NCI-H1092 (cell line): ENCODE measurements around the gene CENPQ.

Experiments
- DNase-seq: peaks from one replicate; lab custom pipeline; 2025; lab: John Stamatoyannopoulos, UW

CENPQ gene

GRCh38 chr6:49504666-49505065 lies 41.5 kb downstream of the CENPQ start:
- DNase-seq = no peak

GRCh38 chr6:49506569-49507111 lies 43.5 kb downstream of the CENPQ start:
- no peak for DNase-seq

- DNase-seq = no peak
These were observed 46.2 kb downstream of the CENPQ start for GRCh38 chr6:49509342-49509741.

DNA sequence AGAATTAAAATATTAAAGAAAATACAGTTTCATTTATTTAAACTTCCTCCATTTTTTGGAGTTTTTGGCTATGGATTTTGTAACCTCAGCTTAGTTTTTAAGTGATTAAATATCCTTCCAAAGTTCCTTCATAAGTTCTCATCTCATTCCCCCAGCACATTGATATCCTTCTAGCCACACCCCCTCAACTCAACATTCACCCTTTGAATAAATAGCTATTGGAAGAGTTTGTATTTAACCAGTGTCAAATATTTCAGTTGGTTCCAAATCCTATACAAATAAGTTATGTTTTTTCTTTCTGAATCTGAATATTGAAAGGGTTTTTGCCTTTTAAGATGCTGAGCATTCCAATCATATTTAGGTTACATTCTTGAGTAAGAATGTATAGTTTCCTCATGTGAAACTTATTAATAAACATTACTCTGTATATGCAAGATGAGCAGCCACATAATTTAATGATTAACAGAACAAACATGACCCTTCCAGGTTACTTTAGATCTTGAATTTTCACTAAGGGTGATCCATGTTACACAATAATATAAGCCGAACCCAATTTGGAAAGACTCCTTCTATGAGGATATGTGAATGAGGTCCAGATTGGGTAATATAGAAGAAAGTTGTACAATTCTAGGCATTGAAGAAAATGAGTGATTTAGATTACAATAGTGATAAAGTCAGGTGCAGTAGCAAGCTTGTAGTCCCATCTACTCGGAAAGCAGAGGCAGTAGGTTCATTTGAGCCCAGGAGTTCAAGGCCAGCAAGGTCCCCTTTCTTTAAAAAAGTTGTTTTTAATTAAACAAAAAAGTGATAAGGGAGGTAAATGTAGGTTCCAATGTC lies 50.2 kb downstream of the CENPQ start:
- DNase-seq = no peak

DNA sequence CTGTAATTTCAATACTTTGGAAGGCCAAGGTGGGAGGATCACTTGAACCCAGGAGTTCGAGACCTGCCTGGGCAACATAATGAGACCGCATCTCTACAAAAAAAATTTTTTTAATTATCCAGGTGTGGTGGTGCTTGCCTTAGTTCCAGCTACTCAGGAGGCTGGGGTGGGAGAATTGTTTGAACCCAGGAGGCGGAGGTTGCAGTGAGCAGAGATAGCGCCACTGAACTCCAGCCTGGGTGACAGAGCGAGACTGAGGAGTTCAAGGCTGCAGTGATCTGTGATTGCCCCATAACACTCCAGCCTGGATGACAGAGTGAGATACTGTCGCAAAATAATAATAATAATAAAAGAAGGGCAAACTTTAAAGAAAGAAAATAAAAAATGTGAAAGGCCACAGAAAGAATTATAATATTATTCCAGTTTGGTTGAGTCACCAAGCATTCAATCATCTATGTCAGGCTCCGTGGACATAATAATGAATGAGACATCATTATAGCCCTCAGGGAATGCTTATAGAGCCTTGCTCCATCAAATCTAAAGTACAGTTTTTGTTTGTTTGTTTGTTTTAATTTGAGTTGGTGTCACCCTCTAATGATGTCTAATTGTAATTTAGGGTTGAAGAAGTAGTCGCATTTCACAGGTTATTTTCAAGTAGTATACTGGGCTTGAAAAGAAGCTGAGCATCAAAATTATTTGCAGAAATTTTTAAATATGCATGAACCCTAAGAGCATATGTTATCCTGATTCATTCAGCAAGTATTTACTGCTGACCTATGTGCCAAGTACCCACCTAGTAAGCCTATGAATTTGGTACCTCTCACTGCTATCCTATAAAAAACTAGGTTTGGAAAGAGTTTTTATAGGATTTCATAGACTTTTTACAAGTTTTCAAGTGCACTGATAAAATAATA lies 51.7 kb downstream of the CENPQ start:
- no peak for DNase-seq

- no peak for DNase-seq
These were observed 52.4 kb downstream of the CENPQ start for GRCh38 chr6:49515485-49516146.

DNA sequence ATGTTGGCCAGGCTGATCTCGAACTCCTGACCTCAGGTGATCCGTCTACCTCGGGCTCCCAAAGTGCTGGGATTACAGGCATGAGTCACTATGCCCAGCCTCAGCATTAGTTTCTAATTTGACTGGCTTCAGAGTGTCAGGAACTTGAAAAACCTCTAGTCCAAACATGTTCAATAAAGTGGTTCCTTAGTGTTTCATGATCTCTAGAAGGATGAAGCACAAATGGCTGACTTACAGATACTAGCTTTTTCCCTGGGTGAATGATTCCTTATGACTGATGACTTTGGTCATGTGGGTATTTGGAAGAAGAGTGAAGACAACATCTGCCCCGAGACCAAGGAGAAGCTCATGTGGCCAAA lies 53.0 kb downstream of the CENPQ start:
- no peak for DNase-seq

DNA sequence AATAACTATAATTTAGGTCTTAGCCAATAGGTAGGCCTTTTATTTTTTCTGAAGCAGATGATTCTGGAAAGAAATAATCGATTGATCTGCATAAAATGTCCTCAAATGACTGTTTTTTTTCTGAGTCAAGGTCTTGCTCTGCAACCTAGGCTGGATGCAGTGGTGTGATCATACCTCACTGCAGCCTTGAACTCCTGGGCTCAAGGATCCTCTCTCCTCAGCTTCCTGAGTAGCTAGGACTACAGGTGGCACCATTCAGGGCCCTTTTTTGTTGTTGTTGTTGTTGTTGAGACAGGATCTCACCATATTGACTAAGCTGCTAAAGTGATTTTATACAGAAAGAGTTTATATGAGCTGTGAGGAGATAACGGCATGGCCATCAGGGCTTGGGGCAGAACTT lies 54.7 kb downstream of the CENPQ start:
- no peak for DNase-seq

GRCh38 chr6:49519660-49520059 lies 56.5 kb downstream of the CENPQ start:
- no peak for DNase-seq

DNA sequence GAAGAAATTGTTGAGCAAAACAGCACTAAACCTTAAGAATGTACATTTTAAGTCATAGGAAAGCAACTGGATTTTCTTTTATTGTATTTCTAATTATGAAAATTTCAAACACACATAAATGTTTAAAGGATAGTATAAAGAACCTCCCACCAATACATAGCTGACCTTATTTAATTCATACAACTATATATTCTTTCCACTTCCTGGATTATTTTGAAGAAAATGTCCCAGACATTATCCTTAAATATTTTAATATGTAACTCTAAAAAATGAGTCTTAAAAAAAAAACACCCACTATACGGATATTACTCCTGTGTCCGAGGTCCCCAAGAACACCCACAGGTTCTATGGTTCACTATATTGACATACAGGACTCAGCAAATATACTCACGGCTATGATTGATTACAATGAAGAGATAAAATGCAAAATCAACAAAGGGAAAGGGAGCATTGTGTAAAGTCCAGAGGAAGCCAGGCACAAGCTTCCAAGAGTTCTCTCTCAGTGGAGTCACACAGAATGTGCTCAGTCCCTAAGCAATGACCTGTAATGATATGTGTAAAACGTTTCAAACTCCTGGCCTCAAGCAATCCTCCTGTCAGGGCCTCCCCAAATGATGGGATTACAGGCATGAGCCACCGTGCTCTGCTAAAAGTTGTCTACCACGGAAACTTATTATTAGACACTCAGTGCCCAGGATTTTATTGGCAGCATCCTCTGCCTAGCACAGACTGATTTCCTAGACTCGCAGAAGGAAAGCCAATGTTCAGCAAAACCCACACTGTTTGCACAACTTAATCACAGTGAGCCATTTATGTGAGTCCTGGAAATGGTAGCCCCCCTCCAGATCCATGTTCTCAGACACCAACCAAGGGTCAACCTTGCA lies 59.8 kb downstream of the CENPQ start:
- DNase-seq = peak; percentile 2

GRCh38 chr6:49523901-49524300 lies 60.7 kb downstream of the CENPQ start:
- no peak for DNase-seq

DNA sequence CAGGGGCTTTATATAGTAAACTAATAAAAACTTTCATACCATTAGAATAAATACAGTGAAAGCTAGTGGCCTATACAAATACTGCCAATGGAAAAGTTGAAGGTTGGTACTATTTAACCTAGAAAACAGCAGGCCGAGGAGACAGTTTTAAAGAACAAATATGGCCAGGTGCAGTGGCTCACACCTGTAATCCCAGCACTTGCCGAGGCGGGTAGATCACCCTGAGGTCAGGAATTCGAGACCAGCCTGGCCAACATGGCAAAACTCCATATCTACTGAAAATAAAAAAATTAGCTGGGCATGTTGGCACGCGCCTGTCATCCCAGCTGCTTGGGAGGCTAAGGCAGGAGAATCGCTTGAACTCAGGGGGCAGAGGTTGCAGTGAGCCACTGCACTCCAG lies 61.4 kb downstream of the CENPQ start:
- DNase-seq = no peak

GRCh38 chr6:49526598-49526997 lies 63.4 kb downstream of the CENPQ start:
- DNase-seq = no peak

- no peak for DNase-seq
These were observed 64.2 kb downstream of the CENPQ start for GRCh38 chr6:49527320-49527719.

DNA sequence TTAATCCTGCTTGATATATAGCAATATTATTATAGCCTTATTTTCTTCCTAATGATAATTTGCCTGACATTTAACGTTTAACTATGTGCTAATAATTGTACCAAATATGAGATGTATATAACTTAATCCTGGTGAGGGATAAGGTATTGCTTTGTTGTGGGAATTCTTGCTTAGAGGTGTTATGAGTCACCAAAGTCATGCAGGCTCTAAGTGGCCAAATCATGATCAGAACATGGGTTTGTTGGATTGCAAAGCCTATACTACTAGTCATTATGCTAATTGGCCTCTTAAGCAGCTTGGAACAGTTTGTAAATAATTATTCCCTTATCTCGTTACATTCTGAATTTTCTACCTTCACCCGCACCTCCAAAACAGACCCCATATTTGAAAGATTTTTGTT lies 65.4 kb downstream of the CENPQ start:
- no peak for DNase-seq

DNA sequence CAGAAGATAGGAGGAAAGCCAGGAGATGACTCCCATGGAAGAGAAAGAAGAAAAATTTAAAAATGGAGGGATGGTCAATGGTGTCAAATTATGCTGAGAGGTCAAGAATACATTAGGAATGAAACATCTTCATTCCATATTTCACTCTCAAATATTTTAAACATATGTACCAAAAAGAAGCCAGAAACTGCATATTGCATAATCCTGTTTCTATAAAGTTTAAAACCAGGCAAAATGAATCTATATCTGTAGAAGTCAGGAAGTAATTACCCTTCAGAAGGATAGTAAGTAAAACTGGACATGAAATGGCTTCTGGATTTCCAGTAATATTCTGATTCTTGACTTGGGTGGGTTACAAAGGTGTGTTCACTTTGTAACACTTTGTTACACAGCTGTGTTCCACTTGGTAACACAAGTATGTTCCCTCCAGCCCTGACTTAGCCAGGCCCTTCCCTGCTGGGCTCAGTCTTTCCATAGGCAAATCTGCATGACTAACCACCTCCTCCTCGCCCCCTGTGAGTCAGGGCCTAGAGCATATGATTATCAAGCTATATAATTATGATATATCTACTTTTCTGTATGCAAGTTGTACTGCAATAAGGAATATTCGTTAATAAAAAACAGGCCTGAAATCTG lies 67.1 kb downstream of the CENPQ start:
- no peak for DNase-seq

GRCh38 chr6:49531774-49532569 lies 68.8 kb downstream of the CENPQ start:
- peak; percentile 45 for DNase-seq

DNA sequence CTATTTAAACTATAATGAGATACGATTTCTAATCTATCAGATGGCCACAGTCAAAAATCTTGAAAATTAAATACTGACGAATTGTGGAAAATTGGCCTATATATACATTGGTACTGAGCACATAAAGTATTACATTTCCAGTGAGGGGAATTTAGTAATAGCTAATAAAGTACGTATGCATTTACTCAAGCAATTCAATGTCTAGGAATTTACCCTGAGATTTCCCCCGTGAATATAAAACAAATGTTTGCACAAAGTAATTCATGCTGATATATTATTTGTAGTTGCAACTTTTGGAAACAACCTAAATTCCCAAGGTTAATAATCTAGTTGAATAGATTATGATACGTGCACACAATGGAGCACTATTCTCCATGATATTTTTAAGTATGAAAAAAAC lies 72.6 kb downstream of the CENPQ start:
- DNase-seq = no peak

DNA sequence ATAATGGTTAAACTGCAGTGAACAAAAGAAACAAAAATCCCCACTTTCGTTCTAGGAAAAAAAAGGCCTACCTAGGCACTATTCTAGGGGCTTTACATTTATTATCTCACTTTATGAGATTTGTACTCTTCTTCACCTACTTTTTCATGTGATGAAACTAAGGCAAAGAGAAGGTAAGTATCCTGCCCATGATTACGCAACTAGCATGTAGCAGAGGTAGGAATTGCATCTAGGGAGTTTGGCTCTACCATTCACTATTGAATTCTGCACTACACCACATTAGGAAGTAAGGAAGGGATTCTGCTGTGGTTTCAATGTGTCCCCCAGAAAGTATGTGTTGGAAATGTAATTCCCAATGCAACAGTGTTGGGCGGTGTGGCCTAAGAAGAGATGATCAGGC lies 75.9 kb downstream of the CENPQ start:
- no peak for DNase-seq

DNA sequence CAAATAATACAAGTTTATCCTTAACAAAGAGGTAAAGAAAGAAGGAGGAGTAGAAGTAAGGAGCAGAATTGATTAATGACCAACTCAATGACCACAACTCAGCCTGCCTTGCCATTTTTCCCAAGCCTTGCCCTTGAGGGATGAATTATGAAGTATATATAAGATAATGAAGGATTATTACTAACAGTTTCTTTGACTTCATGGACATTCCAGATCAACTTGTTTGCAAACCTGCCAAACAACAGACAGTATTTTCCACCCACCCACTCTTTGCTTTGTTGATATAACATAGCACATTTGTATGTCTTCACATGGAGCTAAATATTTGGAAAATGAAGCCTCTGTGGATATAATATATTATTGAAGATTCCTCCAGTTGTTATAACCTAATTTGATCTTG lies 77.4 kb downstream of the CENPQ start:
- DNase-seq = no peak
